Measurements from ENCODE around the gene JAM3.
A peak's percentile ranks its signal among the peaks of the same experiment; 100 is the strongest.

JAM3 gene

GRCh38 chr11:134140961-134141490 is 72.2 kb downstream of the JAM3 start:
- no peak for TF ChIP-seq CTCF (IDR thresholded peaks at IDR 0.05; ENCODE audit: low read depth, low read length)
- no peak for DNase-seq (ENCODE audit: low read depth in 2 of 2)
- no peak overlapping the region for H3K4me3 ChIP-seq (replicated peaks in 1 of 2; ENCODE audit: low read depth in 2 of 2, low read length in 2 of 2)

- no peak overlapping the region for H3K4me3 ChIP-seq (replicated peaks in 1 of 2; ENCODE audit: low read depth in 2 of 2, low read length in 2 of 2)
- TF ChIP-seq CTCF (IDR thresholded peaks at IDR 0.05; ENCODE audit: low read depth, low read length), result no peak
- peak; percentile 30 to 55 for DNase-seq (ENCODE audit: low read depth in 2 of 2)
Observed at GRCh38 chr11:134142536-134142935, 73.7 kb downstream of the JAM3 start.

- no peak overlapping the region for H3K4me3 ChIP-seq (replicated peaks in 1 of 2; ENCODE audit: low read depth in 2 of 2, low read length in 2 of 2)
- DNase-seq (ENCODE audit: low read depth in 2 of 2), result no peak
- no peak for TF ChIP-seq CTCF (IDR thresholded peaks at IDR 0.05; ENCODE audit: low read depth, low read length)
Observed at GRCh38 chr11:134143801-134144200, 74.9 kb downstream of the JAM3 start.

- H3K4me3 ChIP-seq (replicated peaks in 1 of 2; ENCODE audit: low read depth in 2 of 2, low read length in 2 of 2), result no peak overlapping the region
- DNase-seq (ENCODE audit: low read depth in 2 of 2), result peak in 1 of 2 donors; percentile 31
- no peak for TF ChIP-seq CTCF (IDR thresholded peaks at IDR 0.05; ENCODE audit: low read depth, low read length)
Observed at GRCh38 chr11:134144744-134145143, 75.9 kb downstream of the JAM3 start.

GRCh38 chr11:134145715-134146114 is 76.8 kb downstream of the JAM3 start:
- TF ChIP-seq CTCF (IDR thresholded peaks at IDR 0.05; ENCODE audit: low read depth, low read length), result no peak
- DNase-seq (ENCODE audit: low read depth in 2 of 2), result no peak
- H3K4me3 ChIP-seq (replicated peaks in 1 of 2; ENCODE audit: low read depth in 2 of 2, low read length in 2 of 2), result no peak overlapping the region

GRCh38 chr11:134146598-134146997 is 77.7 kb downstream of the JAM3 start:
- no peak for DNase-seq (ENCODE audit: low read depth in 2 of 2)
- no peak overlapping the region for H3K4me3 ChIP-seq (replicated peaks in 1 of 2; ENCODE audit: low read depth in 2 of 2, low read length in 2 of 2)
- TF ChIP-seq CTCF (IDR thresholded peaks at IDR 0.05; ENCODE audit: low read depth, low read length), result no peak

- no peak for DNase-seq (ENCODE audit: low read depth in 2 of 2)
- no peak overlapping the region for H3K4me3 ChIP-seq (replicated peaks in 1 of 2; ENCODE audit: low read depth in 2 of 2, low read length in 2 of 2)
- no peak for TF ChIP-seq CTCF (IDR thresholded peaks at IDR 0.05; ENCODE audit: low read depth, low read length)
Observed at GRCh38 chr11:134149371-134149770, 80.5 kb downstream of the JAM3 start.

Measured in cardiac fibroblast (primary cell).